GM19099 (cell line): Measurements from ENCODE around the gene CEP104.

ENCODE experiments used
- POLR2A ChIP-seq: IDR thresholded peaks from 3 replicates; pipeline ENCODE4 v1.6.1; 2011; ENCODE audit warnings: low read depth; ENCODE audit not compliant: insufficient read length; ENCODE audit errors: extremely low read depth

The CEP104 gene

GRCh38 chr1:3787745-3788605 lies 69.0 kb downstream of the CEP104 start:
- no peak for TF ChIP-seq POLR2A

GRCh38 chr1:3787349-3787715 lies 69.7 kb downstream of the CEP104 start:
- TF ChIP-seq POLR2A, result no peak

GRCh38 chr1:3786468-3787348 lies 70.3 kb downstream of the CEP104 start:
- no peak for TF ChIP-seq POLR2A

GRCh38 chr1:3785456-3786157 lies 71.4 kb downstream of the CEP104 start:
- TF ChIP-seq POLR2A, result no peak

- TF ChIP-seq POLR2A, result no peak
Observed at GRCh38 chr1:3785045-3785444, 72.0 kb downstream of the CEP104 start.

GRCh38 chr1:3783651-3784474 lies 73.1 kb downstream of the CEP104 start:
- no peak for TF ChIP-seq POLR2A

GRCh38 chr1:3780901-3781300 lies 76.1 kb downstream of the CEP104 start:
- TF ChIP-seq POLR2A, result no peak

- no peak for TF ChIP-seq POLR2A
Observed at GRCh38 chr1:3779912-3780416, 77.0 kb downstream of the CEP104 start.

- no peak for TF ChIP-seq POLR2A
Observed at GRCh38 chr1:3779265-3779911, 77.6 kb downstream of the CEP104 start.

GRCh38 chr1:3778590-3779264 lies 78.3 kb downstream of the CEP104 start:
- no peak for TF ChIP-seq POLR2A

- no peak for TF ChIP-seq POLR2A
Observed at GRCh38 chr1:3777647-3778589, 79.1 kb downstream of the CEP104 start.

GRCh38 chr1:3777078-3777547 lies 79.9 kb downstream of the CEP104 start:
- TF ChIP-seq POLR2A, result no peak
